GM21528 (cell line): ENCODE results near the gene SORCS3.
A peak's percentile ranks its signal among the peaks of the same experiment; 100 is the strongest.

Source experiments
- ATAC-seq: cut with Tn5 transposase; IDR thresholded peaks from one replicate; pipeline ENCODE4 v1.9.1; 2021; ENCODE audit warnings: mild to moderate bottlenecking, moderate library complexity; ENCODE audit not compliant: unreplicated experiment, low FRiP score

SORCS3 gene

DNA sequence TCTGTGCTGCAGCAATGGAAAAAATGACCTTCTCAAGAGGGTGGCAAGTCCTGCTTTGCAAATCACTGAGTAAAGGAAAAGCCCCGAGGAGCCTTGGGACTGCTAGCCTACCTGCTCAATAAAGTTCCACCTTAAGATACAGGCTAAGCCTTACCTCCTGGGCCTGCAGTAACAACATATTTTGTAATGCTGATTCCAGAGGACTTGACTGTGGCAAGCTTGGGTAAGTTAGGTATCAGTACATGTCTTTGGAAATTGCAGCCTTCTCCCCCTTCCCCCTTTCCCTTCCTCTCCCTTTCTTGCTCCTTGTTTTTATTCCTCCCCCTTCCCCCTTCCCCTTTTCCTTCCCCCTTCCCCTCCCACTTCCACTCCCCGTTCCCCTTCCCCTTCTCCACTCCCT is 126.2 kb downstream of the SORCS3 start:
- ATAC-seq: no peak

- ATAC-seq: no peak
Observed at GRCh38 chr10:104767745-104768144, 126.7 kb downstream of the SORCS3 start.

DNA sequence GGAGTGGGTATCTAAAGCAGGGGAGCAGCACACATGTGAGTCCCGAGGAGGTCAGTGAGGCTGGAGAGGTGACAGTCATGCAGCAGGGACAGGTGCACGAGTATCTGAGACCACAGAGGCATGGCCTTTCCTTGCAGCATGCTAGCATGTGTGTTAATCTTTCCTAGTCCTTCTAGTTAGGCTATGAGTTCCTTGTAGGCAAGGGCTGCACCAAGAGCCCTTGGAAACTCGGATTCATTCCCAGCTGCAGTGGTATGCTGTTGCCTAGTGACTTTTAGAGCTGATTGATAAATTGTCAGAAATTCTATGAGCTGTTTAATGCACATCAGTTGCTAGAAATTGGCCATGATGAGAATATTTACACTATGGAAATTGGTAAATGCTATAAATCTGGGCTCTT is 132.0 kb downstream of the SORCS3 start:
- no peak for ATAC-seq

DNA sequence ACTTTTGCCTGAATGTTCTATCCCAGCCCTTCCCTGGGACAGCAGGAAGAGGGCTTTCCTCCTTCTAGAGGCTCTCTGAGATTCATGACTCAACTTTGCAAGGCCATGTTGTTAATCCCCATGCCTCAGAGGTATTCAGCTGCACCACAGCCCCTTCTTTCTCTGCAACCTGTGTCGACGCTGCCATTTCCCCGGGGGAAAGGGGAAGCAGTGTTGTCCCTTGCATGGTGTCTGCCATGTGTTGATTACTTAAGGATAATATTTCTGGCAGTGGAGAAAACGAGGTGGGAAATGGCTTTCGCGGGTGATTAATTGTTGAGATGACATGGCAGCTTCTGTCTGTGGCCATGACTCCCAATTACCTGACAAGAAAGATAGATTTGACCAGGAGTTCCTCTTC is 133.1 kb downstream of the SORCS3 start:
- no peak for ATAC-seq

- ATAC-seq: no peak
Observed at GRCh38 chr10:104777086-104777799, 136.2 kb downstream of the SORCS3 start.

DNA sequence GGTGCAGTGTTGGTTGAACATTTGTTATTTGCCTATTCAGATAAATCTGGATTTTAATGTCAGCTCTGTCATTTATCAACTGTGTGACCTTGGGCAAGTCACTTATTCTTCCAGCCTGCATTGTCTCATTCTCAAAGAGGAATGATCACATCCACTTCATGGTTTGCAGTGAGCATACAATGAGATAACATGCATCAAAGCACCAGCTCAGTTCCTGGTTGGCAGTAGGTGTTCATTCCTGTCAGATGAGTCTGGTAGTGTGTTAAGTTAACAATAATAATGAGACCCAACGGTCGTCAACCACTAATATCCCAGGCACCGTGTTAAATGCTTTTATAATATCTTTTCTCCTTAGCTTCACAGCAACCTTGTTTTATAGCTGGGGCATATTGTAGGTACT is 137.3 kb downstream of the SORCS3 start:
- ATAC-seq: no peak

DNA sequence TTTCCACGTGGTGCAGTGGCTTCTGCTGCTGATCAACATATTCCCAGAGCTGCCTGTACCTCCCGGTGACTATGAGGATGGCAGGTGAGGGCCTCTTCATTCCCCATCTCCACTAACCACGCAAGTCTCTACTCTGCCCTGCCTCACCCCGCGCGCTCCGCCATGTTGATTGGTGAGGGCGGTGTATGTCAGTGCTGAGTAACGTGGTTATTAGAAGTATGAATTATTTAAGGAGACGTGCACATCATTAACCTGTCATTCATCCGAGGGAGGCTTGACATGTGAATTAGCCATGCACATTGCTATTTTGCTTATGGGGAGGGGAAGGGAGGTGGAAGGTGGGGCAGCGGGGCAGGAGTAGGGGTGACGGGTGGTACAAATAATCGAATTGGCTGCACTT is 138.6 kb downstream of the SORCS3 start:
- ATAC-seq: no peak

GRCh38 chr10:104780165-104780564 is 139.1 kb downstream of the SORCS3 start:
- ATAC-seq: no peak

- no peak for ATAC-seq
Observed at GRCh38 chr10:104780946-104781595, 140.0 kb downstream of the SORCS3 start.

GRCh38 chr10:104784452-104784851 is 143.4 kb downstream of the SORCS3 start:
- ATAC-seq: no peak

- no peak for ATAC-seq
Observed at GRCh38 chr10:104791471-104791870, 150.4 kb downstream of the SORCS3 start.

GRCh38 chr10:104795411-104795810 is 154.3 kb downstream of the SORCS3 start:
- no peak for ATAC-seq

DNA sequence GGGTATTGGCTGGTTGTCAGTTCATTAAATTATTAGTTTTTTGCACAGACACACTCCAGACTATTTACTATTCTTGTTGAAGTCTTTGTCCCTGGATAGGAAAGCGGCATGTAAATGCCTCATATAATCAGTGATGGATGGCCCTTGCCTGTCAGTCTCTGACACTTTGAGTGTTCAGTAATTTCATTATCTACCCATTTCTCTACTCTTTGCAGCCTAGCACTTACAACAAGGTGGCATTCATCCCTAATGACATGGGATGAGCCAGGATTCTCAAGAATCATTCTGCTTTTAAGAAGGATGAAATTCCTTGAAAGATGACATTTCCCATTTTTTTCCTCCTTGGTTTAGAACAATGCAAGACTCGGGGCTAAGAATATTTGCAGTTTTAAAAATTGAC is 155.7 kb downstream of the SORCS3 start:
- no peak for ATAC-seq

DNA sequence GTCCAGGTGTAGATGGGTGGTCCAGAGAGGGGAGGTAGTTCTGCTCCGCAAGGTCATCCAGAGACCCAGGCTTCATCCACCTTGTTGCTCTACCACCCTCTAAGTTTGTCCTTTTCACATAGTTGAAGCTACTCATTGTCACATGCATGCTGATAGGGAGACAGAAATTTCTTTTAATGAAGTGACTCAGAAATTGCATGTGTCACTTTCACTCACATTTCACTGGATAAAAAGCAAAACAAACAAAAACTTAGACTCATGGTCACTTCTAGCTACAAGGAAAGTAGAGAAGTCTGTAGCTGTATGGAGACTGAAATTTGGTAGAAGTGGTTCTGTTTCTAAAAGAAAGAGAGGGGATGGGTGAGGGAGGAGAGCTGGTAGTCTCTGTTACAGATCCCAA is 161.9 kb downstream of the SORCS3 start:
- ATAC-seq: no peak

DNA sequence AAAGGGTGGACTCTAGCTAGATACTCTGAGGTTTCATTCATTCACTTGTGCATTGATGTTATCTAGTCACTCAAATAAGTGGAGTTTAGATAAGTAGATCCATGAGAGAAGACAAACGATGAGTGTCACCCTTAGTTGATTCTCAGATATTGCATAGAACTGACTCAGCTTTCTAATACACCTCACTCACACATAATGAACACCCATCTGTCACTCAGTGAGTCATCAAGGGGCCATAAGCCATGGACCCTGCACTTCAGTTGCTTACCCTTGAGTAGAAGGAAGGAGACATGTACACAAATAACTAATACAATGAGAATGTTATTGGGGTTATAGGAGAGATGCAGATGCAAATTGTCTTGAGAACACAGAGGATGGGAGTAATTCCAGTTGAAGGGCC is 163.8 kb downstream of the SORCS3 start:
- ATAC-seq: no peak

- no peak for ATAC-seq
Observed at GRCh38 chr10:104806801-104807200, 165.7 kb downstream of the SORCS3 start.

DNA sequence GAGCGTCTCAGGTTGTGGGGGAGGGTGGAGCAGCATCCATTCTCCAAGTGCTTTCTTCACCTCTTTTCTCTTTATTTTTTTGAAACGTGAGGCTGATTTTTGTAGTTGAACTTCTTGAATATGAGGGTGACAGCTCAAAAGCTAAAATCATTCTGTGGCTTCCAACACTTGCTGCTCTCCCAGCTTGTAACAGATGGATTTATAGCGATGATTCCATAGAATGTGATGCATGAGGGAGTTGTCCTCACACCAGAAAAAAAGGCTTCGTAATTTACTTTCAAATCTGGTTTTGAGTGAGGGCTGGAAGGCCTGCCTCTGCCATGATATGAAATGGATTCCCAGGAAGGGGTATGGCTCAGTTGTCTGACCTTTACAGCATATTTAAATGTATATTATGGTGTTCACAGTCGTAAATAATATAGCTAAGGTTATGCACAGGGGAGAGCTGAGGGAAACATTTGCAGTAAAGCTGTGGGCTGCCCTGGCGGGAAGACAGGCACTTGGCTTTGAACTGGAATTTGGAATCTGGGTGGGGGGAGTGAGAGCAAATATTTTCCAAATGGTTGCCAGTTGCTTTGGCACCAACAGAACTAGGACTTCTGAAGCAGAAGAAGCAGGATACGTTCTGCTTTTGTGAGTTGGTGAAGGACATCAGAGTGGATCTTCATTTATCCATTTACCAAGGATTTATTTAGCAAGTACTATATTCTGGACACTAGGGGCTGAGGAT is 166.7 kb downstream of the SORCS3 start:
- no peak for ATAC-seq

DNA sequence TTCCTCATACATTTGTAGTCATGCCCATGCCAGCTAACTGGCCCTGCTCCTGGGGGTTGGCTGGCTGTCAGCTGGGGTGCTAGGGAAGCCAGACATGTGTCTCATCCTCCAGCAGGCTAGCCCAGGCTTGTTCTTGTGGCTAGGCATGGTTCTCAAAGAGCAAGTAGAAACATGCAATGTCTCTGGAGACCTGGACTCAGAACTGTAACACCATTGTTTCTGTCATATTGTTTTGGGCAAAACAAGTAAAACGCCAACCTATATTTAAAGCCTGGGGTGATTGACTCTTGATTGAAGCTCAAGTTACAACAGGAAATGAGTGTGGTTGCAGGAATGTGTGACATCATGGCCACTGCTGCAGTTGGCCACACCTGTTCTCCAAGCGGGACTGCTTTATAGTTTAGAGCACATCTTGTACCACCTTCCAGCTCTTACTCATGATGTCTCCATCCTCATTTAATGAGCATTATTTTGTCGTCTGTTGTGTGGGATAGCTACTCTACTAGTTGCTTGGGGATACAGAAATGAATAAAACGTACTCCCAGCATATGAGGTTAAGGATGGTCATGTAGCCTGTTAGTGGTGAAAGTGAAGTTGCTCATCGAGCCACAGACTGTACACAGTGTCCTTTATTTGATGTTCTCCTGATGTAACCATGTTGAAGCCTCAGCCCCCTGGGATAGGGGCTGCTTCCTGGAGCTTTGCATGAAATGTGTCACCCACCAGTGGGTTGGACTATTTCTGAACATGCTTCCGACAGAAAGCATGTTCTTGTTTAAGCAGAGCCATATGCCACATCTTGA is 168.4 kb downstream of the SORCS3 start:
- ATAC-seq: peak; percentile 83

GRCh38 chr10:104811166-104811565 is 170.1 kb downstream of the SORCS3 start:
- no peak for ATAC-seq

DNA sequence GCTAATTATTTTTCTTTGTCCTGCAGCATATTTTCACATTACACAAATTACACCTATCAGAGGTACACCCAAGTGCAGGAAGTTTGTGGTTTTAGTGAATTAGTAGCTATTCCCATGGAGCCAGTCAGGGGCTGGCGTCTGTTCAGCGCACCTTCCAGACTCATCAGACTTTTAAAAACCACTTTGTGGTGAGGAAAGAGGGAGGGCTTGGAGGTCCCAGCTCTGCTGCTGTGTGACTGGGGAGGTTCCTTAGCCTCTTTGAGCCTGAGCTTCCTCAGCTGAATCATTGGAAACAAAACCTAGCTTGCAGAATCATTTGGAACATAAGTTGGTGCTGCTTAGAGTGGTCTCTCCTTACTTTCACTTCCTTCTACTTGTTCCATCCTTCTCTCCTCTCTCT is 175.4 kb downstream of the SORCS3 start:
- no peak for ATAC-seq

DNA sequence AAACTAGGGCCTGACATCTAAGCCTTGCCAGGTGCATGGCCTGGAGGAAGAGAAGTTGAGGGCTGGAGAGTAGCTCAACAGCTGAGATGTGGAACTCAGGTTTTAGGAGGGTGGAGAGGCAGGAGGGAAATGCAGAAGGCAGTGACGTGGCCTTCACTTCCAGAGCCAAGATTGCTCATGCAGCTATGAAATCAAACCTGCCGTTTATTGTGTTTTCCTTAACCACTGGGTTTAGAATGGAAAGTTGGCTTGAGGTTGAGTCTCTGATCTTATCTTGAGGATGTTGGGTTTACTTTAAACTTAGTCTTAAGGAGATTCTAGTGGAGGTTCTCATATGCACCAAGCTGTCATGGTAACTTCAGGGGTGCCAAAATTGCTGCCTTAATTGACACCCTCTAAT is 178.6 kb downstream of the SORCS3 start:
- ATAC-seq: no peak
